Stimulated activated CD8-positive, alpha-beta memory T cell treated with anti-CD3 and anti-CD28 coated beads, Interleukin-15, amount 100 ng/mL, for 24 hours (primary cell): Measurements from ENCODE around the gene LEPR.
"Not testable (repeated sequence)": the region's sequence is repeated elsewhere in the genome, so short reads cannot be mapped to it uniquely, and the experiment has no call there.

Experiments
- DNase-seq: peaks from one replicate; pipeline ENCODE4 v3.0.0-alpha.2; 2020; ENCODE audit warnings: low read depth

Gene LEPR

DNA sequence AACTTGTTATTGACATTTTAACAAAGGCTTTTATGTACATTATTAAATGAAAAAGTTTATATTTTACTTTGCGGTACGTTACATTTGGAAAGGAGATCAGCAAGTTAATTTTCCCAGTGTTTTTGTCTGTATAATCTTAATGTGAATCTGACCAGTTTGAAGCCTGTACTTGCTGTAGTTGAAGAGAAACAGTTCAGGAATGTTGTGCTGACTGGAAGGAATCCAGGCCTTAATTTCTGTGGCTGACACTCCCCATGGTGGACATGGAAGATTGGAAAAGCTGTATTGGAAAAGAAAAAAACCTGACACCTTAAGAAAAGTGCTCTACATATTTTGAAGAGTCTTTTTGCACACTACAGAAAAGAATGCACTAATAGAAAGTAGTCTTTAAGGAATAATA, 15.5 kb downstream of the LEPR start:
- no peak for DNase-seq

DNA sequence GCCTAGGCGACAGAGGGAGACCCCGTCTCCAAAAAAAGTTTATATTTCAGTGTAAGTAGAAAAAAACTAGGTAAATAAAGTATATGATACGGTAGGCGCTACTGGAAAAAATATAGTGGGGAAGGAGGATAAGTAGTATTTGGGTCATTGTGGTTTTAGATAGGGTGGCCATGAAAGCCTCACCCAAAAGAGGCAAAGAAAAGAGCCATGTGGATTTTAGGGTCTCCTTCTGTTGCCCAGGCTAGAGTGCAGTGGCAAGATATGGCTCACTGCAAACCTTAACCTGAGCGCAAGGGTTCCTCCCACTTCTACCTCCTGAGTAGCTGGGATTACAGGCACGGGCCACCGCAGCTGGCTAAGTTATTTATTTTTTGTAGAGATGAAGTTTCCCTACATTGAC, 17.1 kb downstream of the LEPR start:
- no peak for DNase-seq

DNA sequence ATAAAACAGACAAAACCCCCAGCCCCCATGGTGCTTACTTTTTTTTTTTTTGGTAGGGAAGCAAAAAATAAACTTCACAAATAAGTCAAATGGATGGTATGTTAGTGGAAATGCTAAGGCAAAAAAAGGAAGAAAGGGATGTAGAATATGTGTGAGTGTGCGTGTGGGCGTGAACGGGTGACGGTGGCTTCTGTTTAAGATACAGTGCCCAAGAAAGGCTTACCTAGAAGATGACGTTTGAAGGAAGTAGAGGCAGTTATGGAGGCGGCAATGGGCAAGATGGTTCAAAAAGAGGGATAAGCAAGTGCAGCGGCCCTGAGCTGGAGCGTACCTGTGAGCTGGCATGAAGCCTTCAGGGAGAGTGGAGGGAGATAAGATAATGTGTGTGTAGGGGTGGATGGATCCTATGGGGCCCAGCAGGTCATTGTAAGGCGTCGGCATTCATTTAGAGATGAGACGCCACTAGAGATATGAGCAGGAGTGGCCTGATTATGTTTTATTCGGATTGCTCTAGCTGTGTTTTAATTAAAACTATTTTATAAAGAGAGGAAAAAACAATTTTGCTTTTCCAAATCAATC, 19.9 kb downstream of the LEPR start:
- DNase-seq: no peak

DNA sequence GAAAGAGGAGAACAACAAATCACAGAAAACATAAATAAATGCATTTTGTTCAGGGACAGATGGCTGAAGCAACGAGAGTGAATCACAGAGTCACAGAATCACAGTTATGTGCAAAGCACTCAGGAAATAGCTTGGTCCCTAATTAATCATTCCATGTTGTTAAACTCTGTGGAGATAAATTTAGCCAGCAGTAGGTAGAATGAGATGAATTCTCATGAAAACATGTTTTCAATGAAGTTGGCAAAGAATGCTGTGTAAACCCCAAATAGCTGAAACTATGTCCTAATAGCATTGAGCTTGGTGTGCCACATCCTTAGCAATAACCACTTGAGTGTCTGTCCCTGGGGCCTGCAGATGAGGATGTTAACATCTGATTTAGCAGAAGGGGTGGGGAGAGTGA, 20.4 kb downstream of the LEPR start:
- DNase-seq: no peak

DNA sequence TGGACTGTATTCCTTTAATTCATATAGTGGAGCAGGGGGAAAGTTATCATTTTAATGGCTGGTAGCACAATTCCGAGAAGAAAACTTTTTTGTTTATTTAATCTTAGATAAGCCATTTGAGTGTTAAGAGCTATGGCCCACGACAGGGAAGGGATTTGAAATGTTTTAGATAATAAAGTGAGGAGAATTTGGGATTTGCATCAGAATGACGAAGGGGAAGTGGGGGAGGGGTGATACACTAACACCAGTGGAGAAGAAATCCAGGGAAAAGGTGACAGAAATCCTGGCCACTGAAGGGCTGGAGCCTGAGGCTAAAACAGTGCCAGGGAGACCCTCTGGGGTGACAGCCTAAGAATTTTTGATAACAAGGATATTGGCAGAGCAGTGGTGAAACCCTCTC, 21.0 kb downstream of the LEPR start:
- no peak for DNase-seq

DNA sequence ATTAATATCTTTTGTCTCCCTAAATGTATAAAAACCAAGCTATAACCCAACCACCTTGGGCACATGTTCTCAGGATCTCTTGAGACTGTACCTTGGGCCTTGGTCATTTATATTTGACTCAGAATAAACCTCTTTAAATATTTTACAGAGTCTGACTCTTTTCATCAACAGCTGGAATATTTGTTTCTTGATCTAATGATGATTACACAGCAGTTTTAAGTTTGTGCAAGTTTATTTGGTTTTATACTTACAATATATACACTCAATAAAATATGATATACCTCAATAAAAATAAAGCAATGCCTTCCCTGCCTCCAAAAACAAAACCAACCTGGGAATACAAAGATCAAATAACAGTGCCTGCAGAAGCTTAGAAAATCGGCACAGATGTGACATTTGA, 22.0 kb downstream of the LEPR start:
- DNase-seq: no peak

DNA sequence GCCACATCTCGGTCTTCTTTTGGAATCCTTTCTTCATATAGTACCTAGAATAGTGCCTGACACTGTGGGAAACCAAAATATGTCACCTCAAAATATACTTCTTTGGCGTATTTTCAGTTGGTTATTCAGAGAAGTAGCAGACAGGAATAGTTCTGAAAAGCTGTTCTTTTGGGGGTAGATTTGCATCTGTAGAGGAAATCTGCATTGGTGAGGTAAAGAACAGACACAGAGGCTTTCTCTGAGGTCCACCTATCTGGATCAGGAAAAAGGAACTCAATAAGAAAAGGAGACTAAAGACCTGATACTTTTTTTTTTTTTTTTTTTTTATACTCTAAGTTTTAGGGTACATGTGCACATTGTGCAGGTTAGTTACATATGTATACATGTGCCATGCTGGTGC, 23.2 kb downstream of the LEPR start:
- DNase-seq: no peak

DNA sequence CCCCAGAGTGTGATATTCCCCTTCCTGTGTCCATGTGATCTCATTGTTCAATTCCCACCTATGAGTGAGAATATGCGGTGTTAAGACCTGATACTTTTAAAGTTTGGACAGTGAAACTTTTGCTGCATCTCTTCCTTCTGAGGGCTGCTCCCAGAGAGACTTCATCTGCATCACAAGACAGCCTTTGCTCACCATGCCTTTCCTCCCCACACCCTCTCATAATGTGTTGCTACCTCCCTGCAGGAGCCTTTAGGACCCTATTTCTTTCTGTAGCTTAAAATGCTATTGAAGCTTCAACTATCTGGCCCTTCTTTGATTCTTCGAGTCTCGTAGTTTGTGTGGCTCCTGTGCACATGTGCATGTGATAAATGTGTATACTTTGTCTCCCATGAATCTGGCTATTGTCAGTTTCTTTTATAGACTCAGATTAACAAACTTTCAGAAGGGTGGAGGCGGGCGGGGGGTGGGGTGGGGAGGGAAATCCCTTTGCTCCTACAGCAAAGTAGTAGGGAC, 23.7 kb downstream of the LEPR start:
- DNase-seq: no peak

DNA sequence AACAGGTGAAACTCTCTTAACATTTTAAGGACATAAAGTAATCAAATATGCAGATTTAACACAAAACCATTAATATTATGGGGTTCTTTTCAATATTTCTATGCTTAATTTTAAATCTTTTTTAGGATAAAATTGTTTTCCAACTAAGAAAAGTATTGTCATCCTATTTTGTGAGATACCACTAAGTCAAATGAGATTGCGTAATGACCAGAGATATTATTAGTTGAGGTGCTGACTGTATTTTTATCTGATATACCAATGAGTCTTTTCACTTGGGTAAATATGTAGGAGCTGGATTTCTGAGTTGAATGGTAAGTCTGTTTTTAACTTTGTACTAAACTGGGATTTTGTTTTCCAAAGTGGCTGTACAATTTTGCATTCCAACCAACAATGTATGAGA, 25.4 kb downstream of the LEPR start:
- DNase-seq: no peak

DNA sequence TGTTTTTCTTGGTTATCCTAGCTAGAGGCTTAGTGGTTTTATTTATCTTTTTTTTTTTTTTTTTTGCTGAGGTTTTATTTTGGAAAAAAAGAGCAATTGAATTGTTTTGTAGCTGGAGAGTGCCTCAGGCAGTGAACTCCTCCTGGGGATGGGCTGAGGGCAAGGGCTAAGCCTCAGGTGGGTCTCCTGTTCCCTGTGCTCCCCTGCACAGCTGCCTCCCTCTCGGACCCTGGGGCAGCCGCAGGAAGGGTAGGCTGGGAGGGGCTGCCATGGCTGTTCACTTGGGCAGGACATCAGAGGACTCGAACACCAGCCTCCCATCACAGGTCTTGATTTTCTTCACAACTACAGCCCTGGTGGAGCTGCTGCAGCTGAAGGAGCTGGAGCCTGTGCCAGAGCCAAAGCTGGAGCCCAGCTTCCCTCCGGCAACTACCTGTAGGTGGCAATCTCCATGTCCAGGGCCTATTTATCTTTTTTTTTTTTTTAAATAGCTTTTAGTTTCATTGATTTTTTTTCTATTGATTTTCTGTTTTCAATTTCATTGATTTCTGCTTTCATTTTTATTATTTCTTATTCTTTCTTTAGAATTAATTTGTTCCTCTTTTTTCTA, 28.9 kb downstream of the LEPR start:
- no peak for DNase-seq

DNA sequence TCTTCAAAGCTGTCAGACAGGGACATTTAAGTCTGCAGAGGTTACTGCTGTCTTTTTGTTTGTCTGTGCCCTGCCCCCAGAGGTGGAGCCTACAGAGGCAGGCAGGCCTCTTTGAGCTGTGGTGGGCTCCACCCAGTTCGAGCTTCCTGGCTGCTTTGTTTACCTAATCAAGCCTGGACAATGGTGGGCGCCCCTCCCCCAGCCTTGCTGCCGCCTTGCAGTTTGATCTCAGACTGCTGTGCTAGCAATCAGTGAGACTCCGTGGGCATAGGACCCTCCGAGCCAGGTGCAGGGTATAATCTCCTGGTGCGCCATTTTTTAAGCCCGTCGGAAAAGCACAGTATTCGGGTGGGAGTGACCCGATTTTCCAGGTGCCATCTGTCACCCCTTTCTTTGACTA, 35.2 kb downstream of the LEPR start:
- not testable (repeated sequence) for DNase-seq

DNA sequence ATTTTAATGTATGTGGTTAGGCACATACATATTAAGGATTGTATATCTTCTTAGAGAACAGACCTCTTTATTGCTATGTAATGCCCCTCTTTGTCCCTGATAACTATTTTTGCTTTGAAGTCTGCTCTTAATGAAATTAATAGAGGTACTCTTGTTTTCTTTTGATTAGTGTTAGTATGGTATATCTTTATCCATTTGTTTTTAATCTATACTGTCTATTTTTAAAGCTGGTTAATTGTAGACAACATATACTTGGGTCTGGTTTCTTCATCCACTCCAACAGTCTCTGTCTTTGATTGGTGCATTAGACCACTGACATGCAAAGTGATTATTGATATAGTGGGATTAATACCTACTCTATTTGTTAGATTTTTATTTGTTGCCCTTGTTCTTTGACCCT, 36.0 kb downstream of the LEPR start:
- no peak for DNase-seq

DNA sequence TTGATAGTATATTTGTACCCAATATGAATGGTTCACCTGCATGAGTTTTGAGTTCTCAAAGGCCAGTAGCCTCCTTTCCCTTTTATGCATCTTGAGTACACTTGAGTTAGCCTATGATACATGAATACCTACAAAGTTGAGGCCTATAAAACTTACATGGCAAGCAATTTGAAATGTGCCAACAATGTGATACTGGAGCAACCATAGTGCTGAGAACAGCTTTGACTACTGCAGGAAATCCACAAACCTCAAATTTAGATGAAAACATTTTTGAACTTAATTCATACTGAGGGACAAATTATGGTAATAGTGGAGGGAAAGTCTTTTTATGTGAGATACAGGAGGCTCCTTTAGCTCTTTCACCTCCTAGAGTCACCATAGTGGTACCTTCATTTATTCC, 37.4 kb downstream of the LEPR start:
- DNase-seq: no peak

DNA sequence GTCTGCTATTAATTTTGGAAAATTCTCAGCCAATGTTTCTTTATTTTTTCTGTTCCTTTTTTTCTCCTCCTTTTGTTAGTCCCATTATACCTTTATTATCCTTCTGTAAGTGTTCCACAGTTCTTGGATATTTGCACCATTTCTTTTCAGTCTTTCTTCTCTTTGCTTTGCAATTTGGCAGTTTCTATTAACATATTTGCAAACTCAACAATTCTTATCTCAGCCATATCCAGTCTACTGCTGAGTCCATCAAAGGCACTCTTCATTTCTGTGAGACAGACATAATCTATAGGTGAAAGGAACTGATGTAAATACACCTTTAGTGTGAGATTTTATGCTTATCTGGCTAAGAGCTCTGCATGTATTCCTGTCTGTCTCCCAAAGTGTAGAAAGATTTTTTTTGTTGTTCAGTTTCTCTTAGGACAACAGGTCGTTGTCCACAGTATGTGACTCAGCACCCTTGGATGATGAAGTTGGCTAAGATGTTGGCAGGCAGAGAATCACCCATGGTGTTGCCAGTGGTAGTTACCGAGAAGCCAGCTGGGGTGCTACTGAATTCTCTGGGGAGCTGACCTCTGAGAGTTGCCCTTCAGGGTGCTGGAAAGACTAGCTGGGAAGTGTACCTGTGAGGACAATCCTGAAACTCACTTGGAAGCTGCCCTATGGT, 38.4 kb downstream of the LEPR start:
- DNase-seq: no peak

DNA sequence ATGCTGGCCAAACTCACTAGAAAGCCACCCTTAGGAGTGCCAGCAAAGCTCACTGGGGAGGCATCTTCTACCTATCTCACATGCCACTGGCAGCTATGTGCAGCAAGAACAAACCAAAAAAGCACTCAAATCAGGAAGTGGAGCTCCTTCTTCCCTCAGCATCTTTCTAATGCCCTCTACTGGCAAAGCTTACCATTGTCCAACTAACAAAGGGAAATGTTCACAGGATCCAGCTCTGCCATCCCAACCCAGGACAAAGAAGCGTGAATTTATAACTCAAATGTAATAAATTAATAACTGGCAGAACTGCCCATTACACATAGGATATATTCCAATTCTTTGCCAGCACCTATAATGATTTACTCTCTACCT, 38.9 kb downstream of the LEPR start:
- DNase-seq: no peak

DNA sequence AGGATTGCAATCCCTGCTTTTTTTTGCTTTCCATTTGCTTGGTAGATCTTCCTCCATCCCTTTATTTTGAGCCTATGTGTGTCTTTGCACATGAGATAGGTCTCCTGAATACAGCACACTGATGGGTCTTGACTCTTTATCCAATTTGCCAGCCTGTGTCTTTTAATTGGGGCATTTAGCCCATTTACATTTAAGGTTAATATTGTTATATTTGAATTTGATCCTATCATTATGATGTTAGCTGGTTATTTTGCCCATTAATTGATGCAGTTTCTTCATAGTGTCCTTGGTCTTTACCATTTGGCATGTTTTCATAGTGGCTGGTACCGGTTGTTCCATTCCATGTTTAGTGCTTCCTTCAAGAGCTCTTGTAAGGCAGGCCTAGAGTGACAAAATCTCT, 45.4 kb downstream of the LEPR start:
- DNase-seq: not testable (repeated sequence)

DNA sequence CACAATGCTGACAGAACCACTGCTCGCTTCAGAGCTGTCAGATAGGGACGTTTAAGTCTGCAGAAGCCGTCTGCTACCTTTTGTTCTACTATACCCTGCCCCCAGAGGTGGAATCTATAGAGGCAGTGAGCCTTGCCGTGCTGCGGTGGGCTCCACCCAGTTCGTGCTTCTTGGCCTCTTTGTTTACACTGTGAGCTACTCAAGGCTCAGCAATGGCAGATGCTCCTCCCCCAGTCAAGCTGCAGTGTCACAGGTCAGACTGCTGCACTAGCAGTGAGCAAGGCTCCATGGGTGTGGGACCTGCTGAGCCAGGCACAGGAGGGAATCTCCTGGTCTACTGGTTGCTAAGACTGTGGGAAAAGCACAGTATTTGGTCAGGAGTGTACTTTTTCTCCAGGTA, 47.1 kb downstream of the LEPR start:
- DNase-seq: no peak

DNA sequence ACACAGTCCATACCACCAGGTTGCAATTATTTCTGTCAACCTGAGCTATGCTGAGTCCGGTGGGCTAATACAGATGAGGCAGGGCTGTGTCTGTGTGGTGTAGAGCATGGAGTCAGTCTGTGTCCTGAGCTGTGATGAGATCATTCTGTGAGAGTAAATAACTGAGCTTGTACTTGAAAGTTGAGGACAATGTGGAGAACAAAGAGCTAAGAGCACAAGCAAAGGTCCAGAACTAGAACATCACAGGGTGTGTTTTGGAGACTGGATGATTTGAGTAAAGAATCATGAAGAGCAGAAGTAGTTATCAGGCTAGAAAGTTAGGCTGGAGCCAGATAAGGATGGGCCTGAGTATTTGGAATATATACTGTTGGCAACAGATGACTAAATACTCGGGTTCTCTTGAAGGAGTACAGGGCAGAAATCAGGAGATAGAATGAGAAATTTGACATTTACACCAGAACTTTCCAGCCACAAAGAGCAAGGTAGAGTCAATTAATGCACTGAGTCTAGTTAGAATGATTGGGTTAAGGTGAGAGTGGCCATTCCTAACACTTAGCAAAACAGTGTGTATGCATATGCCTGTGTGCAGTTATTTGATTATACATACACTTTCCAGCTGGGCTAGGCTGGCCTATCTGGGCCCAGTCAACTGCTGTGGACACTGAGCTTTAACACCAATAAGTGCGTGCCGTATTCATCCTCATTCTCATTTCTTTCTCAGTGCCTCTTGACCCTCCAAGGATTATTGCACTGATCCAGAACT, 48.8 kb downstream of the LEPR start:
- DNase-seq: no peak

DNA sequence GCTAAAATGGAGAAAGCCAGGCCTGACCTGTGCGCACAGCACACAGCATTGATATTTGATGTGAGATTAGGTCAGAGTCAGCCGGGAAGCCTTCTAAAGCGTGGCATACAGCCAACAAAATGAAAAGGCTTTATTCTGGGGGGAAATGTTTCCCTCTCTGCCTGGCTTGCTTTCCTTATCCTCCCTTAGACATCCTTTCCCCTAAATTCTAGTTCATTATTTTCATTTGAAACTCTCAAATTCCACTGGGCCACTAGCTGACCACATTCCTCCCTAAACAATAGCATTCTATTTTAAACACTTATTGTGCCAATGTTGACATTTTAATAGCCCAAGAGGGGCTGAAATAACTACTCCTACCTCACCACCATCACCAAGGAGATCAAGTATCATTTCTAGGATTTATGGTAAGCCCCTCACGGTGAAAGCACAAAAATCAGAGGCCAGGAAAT, 49.4 kb downstream of the LEPR start:
- no peak for DNase-seq
